Fibroblast of skin of scalp (primary cell): ENCODE data around the gene ZER1.
"Not testable (repeated sequence)": the region's sequence is repeated elsewhere in the genome, so short reads cannot be mapped to it uniquely, and the experiment has no call there.

Experiments
- DNase-seq: peaks from one replicate; pipeline ENCODE4 v3.0.0-alpha.2; 2013

ZER1 gene

GRCh38 chr9:128787659-128788058, 15.9 kb upstream of the ZER1 start:
- DNase-seq = no peak

GRCh38 chr9:128786681-128787601, 15.2 kb upstream of the ZER1 start, which contains the start of gene TBC1D13:
Gene TBC1D13, plus strand, starts transcription at chr9:128787253. Its CDS starts 101 bp downstream, at chr9:128787354.
- DNase-seq = peak; percentile 88

- DNase-seq = no peak
Measured at GRCh38 chr9:128785427-128785826, 13.7 kb upstream of the ZER1 start.

GRCh38 chr9:128782669-128783068, 10.9 kb upstream of the ZER1 start:
- DNase-seq = no peak

GRCh38 chr9:128781187-128782070, 9.7 kb upstream of the ZER1 start:
- DNase-seq = no peak

GRCh38 chr9:128780093-128780492, 8.4 kb upstream of the ZER1 start:
- not testable (repeated sequence) for DNase-seq

DNA sequence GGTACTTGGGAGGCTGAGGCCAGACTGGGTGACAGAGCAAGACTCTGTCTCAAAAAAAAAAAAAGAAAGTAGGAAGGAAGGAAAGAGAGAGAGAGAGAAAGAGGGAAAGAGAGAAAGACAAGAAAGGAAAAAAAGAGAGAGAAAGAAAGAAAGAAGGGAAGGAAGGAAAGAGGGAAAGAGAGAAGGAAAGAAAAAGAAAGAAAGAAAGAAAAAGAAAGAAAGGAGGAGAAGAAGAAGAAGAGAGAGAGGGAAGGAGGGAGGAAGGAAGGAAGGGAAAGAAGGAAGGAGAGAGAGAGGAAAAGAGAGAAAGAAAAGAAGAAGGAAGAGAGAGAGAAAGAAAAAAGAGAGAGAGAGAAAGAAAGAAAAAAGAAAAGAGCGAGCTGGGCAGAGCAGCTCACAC, 3.1 kb upstream of the ZER1 start:
- DNase-seq = no peak

DNA sequence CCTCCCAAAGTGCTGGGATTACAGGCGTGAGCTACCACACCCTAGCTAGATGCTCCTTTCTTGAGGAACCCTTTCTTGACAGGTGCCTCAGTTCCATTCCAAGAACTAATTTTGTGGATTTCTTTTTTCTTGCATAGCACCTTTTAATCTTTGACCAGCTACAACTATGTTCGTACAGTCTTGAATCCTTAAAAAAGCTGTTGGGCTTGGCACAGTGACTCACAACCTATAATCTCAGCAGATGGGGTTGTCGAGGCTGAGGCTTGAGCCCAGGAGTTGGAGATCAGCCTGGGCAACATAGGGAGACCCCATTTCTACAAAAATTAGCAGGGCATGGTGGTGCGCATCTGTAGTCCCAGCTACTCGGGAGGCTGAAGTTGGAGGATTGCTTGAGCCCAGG, 1.3 kb upstream of the ZER1 start:
- no peak for DNase-seq

DNA sequence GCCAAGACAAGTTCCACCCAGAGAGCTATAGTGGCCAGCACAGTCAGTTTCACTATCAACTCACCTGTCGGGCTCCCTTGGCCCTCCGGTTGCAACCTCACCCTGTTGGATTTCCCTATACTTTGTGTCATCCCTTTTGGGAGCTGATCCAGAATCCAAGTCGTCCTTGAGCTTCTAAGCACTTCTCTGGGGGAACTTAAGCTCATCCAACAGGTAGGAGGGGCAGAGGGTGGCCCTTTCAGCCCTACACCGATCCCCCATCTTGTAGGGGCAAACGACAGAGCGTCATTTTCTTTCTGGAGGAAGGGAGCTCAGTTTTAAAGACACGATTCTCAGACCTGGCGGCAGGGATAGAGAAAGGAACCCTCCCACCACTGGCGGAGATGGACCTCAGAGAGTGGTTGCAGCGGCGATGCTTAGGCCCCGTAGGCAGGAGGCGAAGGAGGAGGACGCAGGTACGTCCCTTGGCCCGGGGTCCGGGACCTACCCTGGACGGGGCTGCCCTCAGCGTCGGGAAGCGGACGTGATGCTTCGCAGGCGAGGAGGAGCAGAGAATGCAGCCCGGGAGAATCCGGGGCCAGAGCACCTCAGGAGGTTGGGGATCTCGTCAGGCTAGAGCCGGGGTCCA, 519 bp downstream of the ZER1 start:
- peak; percentile 10 for DNase-seq

DNA sequence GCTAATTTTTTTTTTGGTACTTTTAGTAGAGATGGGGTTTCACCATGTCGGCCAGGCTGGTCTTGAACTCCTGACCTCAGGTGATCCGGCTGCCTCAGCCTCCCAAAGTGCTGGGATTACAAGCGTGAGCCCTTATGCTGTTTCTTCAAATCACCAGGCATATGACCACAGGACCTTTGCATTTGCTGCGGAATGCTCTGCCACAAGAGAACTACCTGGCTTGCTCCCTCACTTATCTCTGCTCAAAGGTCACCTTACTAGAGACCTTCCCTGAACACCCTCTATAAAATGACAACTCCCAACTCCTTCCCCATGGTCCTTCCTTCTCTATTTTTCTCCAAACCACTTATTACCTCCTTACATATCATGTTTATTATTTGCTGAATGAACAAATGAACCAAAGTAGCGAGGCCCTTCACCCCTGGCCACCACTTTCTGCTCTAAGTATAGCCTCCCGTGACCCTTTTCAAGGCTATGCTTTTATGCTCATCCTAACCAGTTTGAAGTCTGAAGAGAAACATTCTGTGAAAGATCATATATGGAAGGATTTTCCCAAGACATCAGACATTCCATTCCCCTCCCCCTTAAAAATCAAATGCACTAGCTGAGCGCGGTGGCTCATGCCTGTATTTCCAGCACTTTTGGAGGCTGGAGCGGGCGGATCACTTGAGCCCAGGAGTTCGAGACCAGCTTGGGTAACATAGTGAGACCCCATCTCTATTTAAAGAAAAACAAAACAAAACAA, 1.3 kb downstream of the ZER1 start:
- no peak for DNase-seq

DNA sequence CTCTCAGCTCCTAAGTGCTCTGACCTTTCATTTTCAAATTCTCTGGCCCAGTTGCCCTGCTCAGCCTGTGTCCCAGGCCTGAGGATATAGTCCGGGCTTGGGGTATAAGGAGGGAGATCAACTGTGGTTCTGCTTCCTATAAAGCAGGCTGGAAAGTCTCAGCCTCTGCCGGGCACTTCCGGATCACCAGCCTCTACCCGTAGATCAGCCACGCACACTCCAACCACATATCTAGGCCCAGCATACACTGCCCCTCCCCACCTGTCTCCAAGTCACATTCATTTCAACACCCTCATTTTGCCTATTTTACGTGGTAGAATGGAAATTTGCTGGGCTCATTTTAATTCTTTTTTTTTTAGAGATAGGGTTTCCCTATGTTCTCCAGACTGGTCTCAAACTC, 3.1 kb downstream of the ZER1 start:
- DNase-seq = no peak

GRCh38 chr9:128765499-128765898, 6.2 kb downstream of the ZER1 start:
- no peak for DNase-seq

- DNase-seq = no peak
Measured at GRCh38 chr9:128764361-128764760, 7.4 kb downstream of the ZER1 start.

DNA sequence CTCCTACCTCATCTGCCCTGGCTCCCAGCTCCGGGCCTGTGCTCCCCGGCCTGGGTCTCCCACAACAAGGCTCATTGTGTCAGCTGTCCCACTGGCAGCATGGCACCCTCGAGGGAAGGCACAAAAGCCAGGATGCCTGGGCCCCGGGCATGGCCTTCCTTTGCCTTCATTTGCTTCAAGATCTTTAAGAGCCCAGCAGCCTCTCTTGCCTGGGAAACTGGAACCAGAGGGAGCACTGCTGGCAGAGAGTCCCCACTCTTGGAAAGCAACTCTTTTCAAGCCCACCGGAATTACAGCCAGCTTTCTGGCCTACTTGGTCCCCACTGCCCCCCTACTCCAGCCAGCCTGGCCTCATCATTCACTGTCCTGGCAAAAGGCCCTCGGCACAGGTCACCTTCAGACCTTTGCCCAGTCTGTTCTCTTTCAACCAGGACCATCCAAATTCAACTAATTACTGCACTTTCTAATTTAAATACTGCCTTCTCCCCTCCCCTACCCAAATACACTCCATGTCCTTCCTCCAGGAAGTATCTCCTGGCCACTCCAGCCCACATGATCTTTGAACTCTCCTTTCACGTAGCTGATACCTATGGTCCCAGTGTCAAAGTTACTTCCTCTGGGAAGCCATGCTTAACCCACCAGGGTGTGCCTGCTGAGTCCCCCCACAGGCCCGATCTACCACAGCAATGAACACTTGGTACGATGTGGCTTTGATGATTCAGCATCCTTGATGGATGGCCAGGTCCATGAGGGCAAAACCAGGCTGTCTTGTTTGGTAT, 8.9 kb downstream of the ZER1 start:
- no peak for DNase-seq

GRCh38 chr9:128757602-128758001, 14.1 kb downstream of the ZER1 start:
- DNase-seq = no peak

DNA sequence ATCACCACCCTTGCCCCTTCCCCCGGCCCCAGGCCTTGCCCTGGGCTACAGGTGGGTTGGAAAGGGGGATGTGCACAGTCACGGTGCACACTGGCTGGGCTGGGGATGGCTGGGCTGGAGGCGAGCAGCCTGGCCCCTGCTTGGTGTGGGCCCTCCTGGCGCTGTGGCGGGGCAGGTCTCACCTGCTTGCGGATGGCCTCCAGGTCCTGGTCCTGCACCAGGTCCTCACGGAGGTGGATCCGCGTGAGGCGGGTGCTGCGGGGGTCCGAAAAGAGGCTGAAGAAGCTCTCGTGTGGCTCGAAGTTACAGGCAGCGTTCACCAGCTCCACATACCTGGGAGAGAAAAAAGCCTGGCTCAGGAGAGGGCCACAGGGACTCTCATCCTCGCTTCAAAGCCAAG, 18.1 kb downstream of the ZER1 start:
- DNase-seq = no peak

- no peak for DNase-seq
Measured at GRCh38 chr9:128750926-128751595, 20.7 kb downstream of the ZER1 start.

DNA sequence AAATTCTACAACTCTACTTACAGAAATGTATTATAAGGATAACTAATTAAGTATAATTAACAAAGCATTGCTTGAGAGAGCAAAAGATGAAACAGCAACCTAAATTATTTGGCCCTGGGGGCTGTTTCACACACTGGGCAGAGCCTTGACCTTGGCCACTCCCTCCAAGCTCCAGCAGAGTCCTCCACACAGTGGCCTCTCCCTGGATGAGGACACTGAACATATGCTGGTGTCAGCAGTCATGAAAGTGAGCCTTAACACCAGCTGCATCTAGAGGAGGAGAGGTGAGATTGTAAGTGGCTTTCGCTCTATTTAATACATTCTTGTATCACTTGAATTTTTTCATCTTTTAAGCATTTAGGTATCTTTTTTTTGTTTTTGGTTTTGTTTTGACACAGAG, 24.5 kb downstream of the ZER1 start:
- no peak for DNase-seq

DNA sequence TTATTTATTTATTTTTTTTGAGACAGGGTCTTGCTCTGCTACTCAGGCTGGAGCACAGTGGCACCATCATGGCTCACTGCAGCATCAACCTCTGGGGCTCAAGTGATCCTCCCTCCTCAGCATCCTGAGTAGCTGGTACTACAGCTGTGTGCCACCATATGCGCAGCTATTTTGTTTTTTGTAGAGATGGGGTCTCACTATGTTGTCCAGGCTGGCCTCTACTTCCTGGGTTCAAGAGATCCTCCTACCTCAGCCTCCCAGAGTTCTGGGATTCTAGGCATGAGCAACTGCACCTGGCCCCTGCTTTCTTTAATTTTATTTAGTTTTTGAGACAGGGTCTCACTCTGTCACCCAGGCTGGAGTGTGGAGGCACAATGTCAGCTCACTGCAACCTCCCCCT, 28.3 kb downstream of the ZER1 start:
- no peak for DNase-seq

GRCh38 chr9:128742401-128742800, 29.3 kb downstream of the ZER1 start:
- no peak for DNase-seq

- no peak for DNase-seq
Measured at GRCh38 chr9:128735373-128735772, 36.4 kb downstream of the ZER1 start.
